ENCODE data around the gene ORAI3. TPM values are rescaled to one million over a fixed set of nuclear protein-coding genes. Genes with fewer than 3 reads are reported as not detected.

The ORAI3 gene
- total RNA-seq, 3 donors from 2014 or later = 20.0 to 40.5 (median 25.9) TPM

- TF ChIP-seq POLR2AphosphoS5 (IDR thresholded peaks at IDR 0.05) (no peak), POLR2A (IDR thresholded peaks at IDR 0.05) (no peak), CTCF (IDR thresholded peaks at IDR 0.05) (no peak)
- H3K27ac ChIP-seq = peak overlapping the region; percentile 91 to 94
- intact Hi-C loops (cut with DNase I; ENCODE audit: low total_unique reads) = loop anchor here (10.0 kb wide), 1 partner anchor 87 kb away; the partner anchor contains the start of gene STX4
- no peak overlapping the region for H3K4me3 ChIP-seq
- DNase-seq (ENCODE audit: low spot score in 2 of 2) = no peak
- peaks cover 8 to 14% of the 10 kb centered on the region in 2 donors for H3K4me1 ChIP-seq
- no peaks in the 10 kb centered on the region for H3K36me3 ChIP-seq
- H3K9me3 ChIP-seq = no peaks in the 10 kb centered on the region
- no peaks in the 10 kb centered on the region for H3K27me3 ChIP-seq
Measured at GRCh38 chr16:30947541-30947858, 1.4 kb upstream of the ORAI3 start.

GRCh38 chr16:30947859-30948666 is 805 bp upstream of the ORAI3 start:
- Histone ChIP-seq H3K27me3 (no peaks in the 10 kb centered on the region), H3K9me3 (no peaks in the 10 kb centered on the region), H3K4me1 (peaks cover 8 to 14% of the 10 kb centered on the region in 2 donors), H3K27ac (peak overlapping the region; percentile 91 to 94), H3K36me3 (no peaks in the 10 kb centered on the region), H3K4me3 (peak overlapping the region; percentile 84 to 98 (median 98))
- peak in 2 of 3 donors; percentile 8 to 45 for TF ChIP-seq POLR2AphosphoS5 (IDR thresholded peaks at IDR 0.05)
- TF ChIP-seq POLR2A (IDR thresholded peaks at IDR 0.05) = no peak
- no peak for TF ChIP-seq CTCF (IDR thresholded peaks at IDR 0.05)
- peak; percentile 82 to 95 for DNase-seq (ENCODE audit: low spot score in 2 of 2)
- intact Hi-C loops (cut with DNase I; ENCODE audit: low total_unique reads) = loop anchor here (10.0 kb wide), 1 partner anchor 87 kb away; the partner anchor contains the start of gene STX4

GRCh38 chr16:30949650-30950515 is 1.0 kb downstream of the ORAI3 start:
- TF ChIP-seq POLR2AphosphoS5 (IDR thresholded peaks at IDR 0.05) (peak in 1 of 3 donors; percentile 42), POLR2A (IDR thresholded peaks at IDR 0.05) (peak; percentile 11), CTCF (IDR thresholded peaks at IDR 0.05) (no peak)
- intact Hi-C loops (cut with DNase I; ENCODE audit: low total_unique reads) = loop anchor here (10.0 kb wide), 1 partner anchor 85 kb away; the partner anchor contains the start of gene STX4
- peak overlapping the region; percentile 91 to 94 for H3K27ac ChIP-seq
- peak overlapping the region; percentile 84 to 98 (median 98) for H3K4me3 ChIP-seq
- no peaks in the 10 kb centered on the region for H3K27me3 ChIP-seq
- H3K4me1 ChIP-seq = peaks cover 8 to 14% of the 10 kb centered on the region in 2 donors
- H3K9me3 ChIP-seq = no peaks in the 10 kb centered on the region
- no peaks in the 10 kb centered on the region for H3K36me3 ChIP-seq
- peak; percentile 75 to 89 for DNase-seq (ENCODE audit: low spot score in 2 of 2)

- peak overlapping the region; percentile 91 to 94 for H3K27ac ChIP-seq
- no peaks in the 10 kb centered on the region for H3K36me3 ChIP-seq
- intact Hi-C loops (cut with DNase I; ENCODE audit: low total_unique reads) = no loop called here
- H3K27me3 ChIP-seq = no peaks in the 10 kb centered on the region
- no peaks in the 10 kb centered on the region for H3K9me3 ChIP-seq
- H3K4me3 ChIP-seq = peak overlapping the region; percentile 84 to 98 (median 98)
- TF ChIP-seq CTCF (IDR thresholded peaks at IDR 0.05) (no peak), POLR2AphosphoS5 (IDR thresholded peaks at IDR 0.05) (no peak), POLR2A (IDR thresholded peaks at IDR 0.05) (no peak)
- DNase-seq (ENCODE audit: low spot score in 2 of 2) = no peak
- peaks cover 8 to 14% of the 10 kb centered on the region in 2 donors for H3K4me1 ChIP-seq
Measured at GRCh38 chr16:30950516-30951065, 1.7 kb downstream of the ORAI3 start.

All from breast epithelium (tissue), 4 donors.